Esophagus muscularis mucosa (tissue), 4 donors: ENCODE data around the gene STK10.

ENCODE experiments used
- CTCF ChIP-seq, 3 experiments: fragments of 200-600 bp in 2 of 3; fragments of 450-650 bp in 1 of 3; sonication (generic) in 2 of 3; IDR thresholded peaks; one replicate each; pipeline ENCODE4 v1.5.1; 2017 to 2019; ENCODE audit warnings: antibody characterized with exemption in 3 of 3, mild to moderate bottlenecking in 2 of 3, moderate library complexity in 1 of 3
- EP300 ChIP-seq: sonication (generic); formaldehyde crosslinking; IDR thresholded peaks from one replicate; pipeline ENCODE4 v1.6.1; 2017; ENCODE audit warnings: antibody characterized with exemption
- POLR2A ChIP-seq: fragments of 450-650 bp; IDR thresholded peaks from one replicate; pipeline ENCODE4 v1.6.1; 2017; ENCODE audit warnings: antibody characterized with exemption, moderate library complexity, mild to moderate bottlenecking, low read depth

GRCh38 chr5:172078726-172079345 is 109.2 kb downstream of the STK10 start:
- TF ChIP-seq CTCF (IDR thresholded peaks at IDR 0.05) (no peak), EP300 (no peak), POLR2A (no peak)
